WTC11 (cell line): ENCODE measurements around the gene CBY1. TPM values are rescaled to one million over a fixed set of nuclear protein-coding genes. Genes with fewer than 3 reads are reported as not detected.

Experiments
- ATAC-seq: fragments of 200-7000 bp; cut with Tn5 transposase; 2 replicates; pipeline ENCODE4 v1.10.0; 2021; ENCODE audit warnings: mild to moderate bottlenecking, moderate library complexity
- Bru-seq: library from RNA; stranded (reverse); fragments of 400-500 nt; gene quantifications from one replicate; lab custom pipeline; 2021; lab: Mats Ljungman, UMichigan
- CTCF ChIA-PET: fragments of 300-600 bp; sonication (Branson Sonifier 250); formaldehyde crosslinking; loops from one replicate; lab custom pipeline; 2021; ENCODE audit warnings: antibody characterized with exemption; lab: Charles Lee
- POLR2A ChIA-PET: fragments of 350-600 bp; sonication (Branson Sonifier 250); formaldehyde crosslinking; loops from one replicate; lab custom pipeline; 2021; ENCODE audit warnings: antibody characterized with exemption; lab: Charles Lee
- DNase-seq: peaks from one replicate; pipeline ENCODE4 v3.0.0; 2021; ENCODE audit warnings: low spot score
- H3K27ac Mint-ChIP-seq: 2 replicates; pipeline ENCODE4 v1.8.0; 2021; ENCODE audit warnings: mixed read lengths
- H3K27me3 Mint-ChIP-seq: 2 replicates; pipeline ENCODE4 v1.8.0; 2021; ENCODE audit warnings: low read depth, mild to moderate bottlenecking, moderate library complexity, mixed read lengths
- H3K36me3 Mint-ChIP-seq: 2 replicates; pipeline ENCODE4 v1.8.0; 2021; ENCODE audit warnings: mixed read lengths
- H3K4me1 Mint-ChIP-seq: 2 replicates; pipeline ENCODE4 v1.8.0; 2022; ENCODE audit warnings: mixed read lengths
- H3K4me3 Mint-ChIP-seq: 2 replicates; pipeline ENCODE4 v1.8.0; 2021; ENCODE audit warnings: mild to moderate bottlenecking, moderate library complexity, mixed read lengths
- H3K9me3 Mint-ChIP-seq: 2 replicates; pipeline ENCODE4 v1.8.0; 2021; ENCODE audit warnings: mixed read lengths
- ARID4B ChIP-seq: sonication (generic); formaldehyde crosslinking; IDR thresholded peaks from 2 replicates; pipeline ENCODE4 v1.8.0; 2023; ENCODE audit warnings: missing genetic modification reagents, mild to moderate bottlenecking, borderline replicate concordance
- CREM ChIP-seq: sonication (generic); formaldehyde crosslinking; IDR thresholded peaks from 2 replicates; pipeline ENCODE4 v1.8.1; 2022; ENCODE audit warnings: mild to moderate bottlenecking, missing genetic modification reagents, moderate library complexity
- ERG ChIP-seq: fragments of 250-450 bp; sonication (Bioruptor Pico); IDR thresholded peaks from 2 replicates; pipeline ENCODE4 v1.8.0; 2021; ENCODE audit warnings: mild to moderate bottlenecking
- FOXP1 ChIP-seq: sonication (generic); formaldehyde crosslinking; IDR thresholded peaks from 2 replicates; pipeline ENCODE4 v1.8.0; 2022; ENCODE audit warnings: missing genetic modification reagents, mild to moderate bottlenecking, moderate library complexity, borderline replicate concordance
- GABPB1 ChIP-seq: sonication (generic); formaldehyde crosslinking; IDR thresholded peaks from 2 replicates; pipeline ENCODE4 v1.8.1; 2023; ENCODE audit warnings: mild to moderate bottlenecking, missing genetic modification reagents
- KAT7 ChIP-seq: sonication (generic); formaldehyde crosslinking; IDR thresholded peaks from 2 replicates; pipeline ENCODE4 v1.8.1; 2023; ENCODE audit warnings: missing genetic modification reagents, mild to moderate bottlenecking, borderline replicate concordance
- MAX ChIP-seq: sonication (generic); formaldehyde crosslinking; IDR thresholded peaks from 2 replicates; pipeline ENCODE4 v1.8.0; 2022; ENCODE audit warnings: mild to moderate bottlenecking, missing genetic modification reagents
- NR1H2 ChIP-seq: sonication (generic); formaldehyde crosslinking; IDR thresholded peaks from 2 replicates; pipeline ENCODE4 v1.9.0; 2021; ENCODE audit warnings: mild to moderate bottlenecking, moderate library complexity, missing genetic modification reagents
- OVOL2 ChIP-seq: fragments of 250-450 bp; sonication (Bioruptor Pico); IDR thresholded peaks from 2 replicates; pipeline ENCODE4 v1.9.0; 2021; ENCODE audit warnings: mild to moderate bottlenecking, borderline replicate concordance
- RORB ChIP-seq: fragments of 250-450 bp; sonication (Bioruptor Pico); IDR thresholded peaks from 2 replicates; pipeline ENCODE4 v1.9.0; 2021; ENCODE audit warnings: mild to moderate bottlenecking
- SMAD3 ChIP-seq: sonication (generic); formaldehyde crosslinking; IDR thresholded peaks from 2 replicates; pipeline ENCODE4 v1.8.0; 2022; ENCODE audit warnings: missing genetic modification reagents, mild to moderate bottlenecking, borderline replicate concordance
- SOX15 ChIP-seq: fragments of 250-450 bp; sonication (Bioruptor Pico); IDR thresholded peaks from 2 replicates; pipeline ENCODE4 v1.9.0; 2021; ENCODE audit warnings: mild to moderate bottlenecking
- ZBTB43 ChIP-seq: sonication (generic); formaldehyde crosslinking; IDR thresholded peaks from 2 replicates; pipeline ENCODE4 v1.8.1; 2023; ENCODE audit warnings: mild to moderate bottlenecking, missing genetic modification reagents
- ZNF138 ChIP-seq: sonication (generic); formaldehyde crosslinking; conservative IDR thresholded peaks from 2 replicates; pipeline ENCODE4 v1.8.1; 2022; ENCODE audit warnings: mild to moderate bottlenecking, moderate library complexity, missing genetic modification reagents
- ZNF532 ChIP-seq: fragments of 250-450 bp; sonication (Bioruptor Pico); IDR thresholded peaks from 2 replicates; pipeline ENCODE4 v1.9.0; 2021; ENCODE audit warnings: mild to moderate bottlenecking, borderline replicate concordance
- ZNF671 ChIP-seq: fragments of 250-450 bp; sonication (Bioruptor Pico); IDR thresholded peaks from 2 replicates; pipeline ENCODE4 v1.8.0; 2021; ENCODE audit warnings: mild to moderate bottlenecking
- long read RNA-seq, 3 experiments: library from RNA in 1 of 3; library from capped mRNA in 1 of 3; library from polyadenylated mRNA in 1 of 3; unstranded in 2 of 3; stranded (forward) in 1 of 3; transcript quantifications; one replicate each; pipeline ENCODE4 v2.0.0, GENCODE V29; 2021
- total RNA-seq: library from RNA; stranded (reverse); gene quantifications from 3 replicates; pipeline ENCODE4 v1.2.3, GENCODE V29; 2021
- TF ChIP-seq, protein P1 (sequence below): fragments of 250-450 bp; sonication (Bioruptor Pico); IDR thresholded peaks from 2 replicates; pipeline ENCODE4 v1.9.0; 2021; ENCODE audit warnings: mild to moderate bottlenecking
- TF ChIP-seq, protein P2 (sequence below): sonication (generic); formaldehyde crosslinking; conservative IDR thresholded peaks from 2 replicates; pipeline ENCODE4 v1.8.1; 2022; ENCODE audit warnings: mild to moderate bottlenecking, missing genetic modification reagents
- TF ChIP-seq, protein P3 (sequence below): sonication (generic); formaldehyde crosslinking; IDR thresholded peaks from 2 replicates; pipeline ENCODE4 v1.8.0; 2023; ENCODE audit warnings: mild to moderate bottlenecking, missing genetic modification reagents

CBY1 gene
- total RNA-seq, result 26.5 to 28.3 TPM (median 28.1 TPM) in 3 replicates
- Bru-seq, nascent RNA, result percentile 65 among the genes with signal in this experiment
- long read RNA-seq, experiment 1, transcript CBY1-201 (5 exons, 1,133 nt), result major isoform, 41 of 64 reads
- long read RNA-seq, experiment 1, transcript CBY1-202 (6 exons, 1,269 nt), result minor isoform, 12 of 64 reads
- long read RNA-seq, experiment 1, partial matches to known transcripts, result 2 of 64 reads
- long read RNA-seq, experiment 1, other reads (novel, unspliced or antisense), result 8 of 64 reads
- long read RNA-seq, experiment 2, transcript CBY1-201 (5 exons, 1,133 nt), result major isoform, 17 of 38 reads
- long read RNA-seq, experiment 2, partial matches to known transcripts, result 5 of 38 reads
- long read RNA-seq, experiment 2, other reads (novel, unspliced or antisense), result 11 of 38 reads
- long read RNA-seq, experiment 3, transcript CBY1-202 (6 exons, 1,269 nt), result minor isoform, 19 of 143 reads
- long read RNA-seq, experiment 3, transcript CBY1-201 (5 exons, 1,133 nt), result major isoform, 70 of 143 reads
- long read RNA-seq, experiment 3, partial matches to known transcripts, result 31 of 143 reads
- long read RNA-seq, experiment 3, other reads (novel, unspliced or antisense), result 20 of 143 reads

DNA sequence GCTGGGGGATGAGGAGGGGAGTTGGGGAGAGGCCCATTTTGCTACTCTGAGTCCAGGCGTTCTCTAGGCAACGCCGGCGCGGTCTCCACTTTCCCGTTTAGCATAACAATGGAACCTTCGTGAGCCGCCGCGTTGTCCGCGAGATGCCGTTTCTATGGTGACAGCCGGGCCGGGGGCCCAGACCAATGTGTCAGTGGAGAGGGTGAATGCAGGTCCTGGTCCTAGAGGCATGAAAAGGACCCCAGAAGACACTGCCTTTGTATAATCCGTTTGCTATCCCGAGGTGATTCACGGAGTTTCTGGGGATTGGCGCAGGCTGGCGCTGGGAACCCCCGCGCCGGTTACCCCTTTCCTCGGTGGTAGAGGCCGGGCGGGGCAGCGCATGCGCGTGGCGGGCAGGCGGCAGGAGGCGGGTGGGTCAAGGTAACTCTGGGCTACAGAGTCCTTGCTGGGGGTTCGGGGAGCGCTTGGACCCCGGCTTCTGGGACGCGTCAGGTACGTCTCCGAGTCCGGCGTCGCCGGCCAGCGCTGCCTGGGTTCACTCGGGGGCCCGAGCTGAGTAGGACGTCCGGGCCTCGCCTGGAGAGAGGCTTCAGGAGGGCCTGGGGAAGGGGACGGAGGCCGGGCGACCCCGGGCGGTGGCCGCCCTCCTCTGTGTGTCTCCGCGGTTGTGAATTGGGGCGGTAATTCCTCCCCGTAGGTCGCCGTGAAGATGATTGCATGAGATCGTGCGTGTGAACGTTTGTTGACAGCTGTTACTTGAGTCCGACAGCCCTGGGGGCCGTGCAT is at the start of gene CBY1, which contains the start of gene FAM227A:
Gene CBY1, plus strand, starts transcription at position 383 of the 789 bp plus-strand sequence. CDS start 11,417 bp downstream, outside the sequence.
Gene FAM227A, minus strand, starts transcription at position 137 of the 789 bp plus-strand sequence. CDS start 6,224 bp downstream, outside the sequence.
- Mint-ChIP-seq H3K27me3 (no peaks in the 10 kb centered on the region), H3K4me1 (peaks cover 10% of the 10 kb centered on the region), H3K27ac (peak within 1 kb of the TSS; percentile 98), H3K9me3 (peaks cover 5% of the 10 kb centered on the region), H3K4me3 (peak within 1 kb of the TSS; percentile 89), H3K36me3 (peaks cover 10% of the 10 kb centered on the region)
- ChIA-PET POLR2A (no interaction called here), CTCF (interaction anchor here (1.4 kb wide), 1 partner anchor 25 kb away, joined by 7 read pairs; the partner anchor contains the start of gene TOMM22)
- ATAC-seq (peak; percentile 89), DNase-seq (peak; percentile 94)
- 0 out of 2 replicates have a peak, but pooled peaks have one; percentile 27 for TF ChIP-seq GABPB1 (CRISPR knock-in tag)
- no peak for TF ChIP-seq ERG (CRISPR knock-in tag)
- TF ChIP-seq RORB (CRISPR knock-in tag), result no peak
- TF ChIP-seq FOXP1 (CRISPR knock-in tag), result no peak
- TF ChIP-seq KAT7 (CRISPR knock-in tag), result no peak
- TF ChIP-seq ZBTB43 (CRISPR knock-in tag), result no peak
- TF ChIP-seq ZNF532, result no peak
- no peak for TF ChIP-seq ZNF138 (CRISPR knock-in tag)
- no peak for TF ChIP-seq MAX (CRISPR knock-in tag)
- TF ChIP-seq, protein P1, sequence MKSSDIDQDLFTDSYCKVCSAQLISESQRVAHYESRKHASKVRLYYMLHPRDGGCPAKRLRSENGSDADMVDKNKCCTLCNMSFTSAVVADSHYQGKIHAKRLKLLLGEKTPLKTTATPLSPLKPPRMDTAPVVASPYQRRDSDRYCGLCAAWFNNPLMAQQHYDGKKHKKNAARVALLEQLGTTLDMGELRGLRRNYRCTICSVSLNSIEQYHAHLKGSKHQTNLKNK (CRISPR knock-in tag), result no peak
- TF ChIP-seq CREM (CRISPR knock-in tag), result no peak
- no peak for TF ChIP-seq OVOL2 (CRISPR knock-in tag)
- TF ChIP-seq, protein P2, sequence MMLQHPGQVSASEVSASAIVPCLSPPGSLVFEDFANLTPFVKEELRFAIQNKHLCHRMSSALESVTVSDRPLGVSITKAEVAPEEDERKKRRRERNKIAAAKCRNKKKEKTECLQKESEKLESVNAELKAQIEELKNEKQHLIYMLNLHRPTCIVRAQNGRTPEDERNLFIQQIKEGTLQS, result no peak
- no peak for TF ChIP-seq SOX15
- peak; percentile 51; the same call in 1 of the 2 replicates for TF ChIP-seq ARID4B (CRISPR knock-in tag)
- TF ChIP-seq, protein P3, sequence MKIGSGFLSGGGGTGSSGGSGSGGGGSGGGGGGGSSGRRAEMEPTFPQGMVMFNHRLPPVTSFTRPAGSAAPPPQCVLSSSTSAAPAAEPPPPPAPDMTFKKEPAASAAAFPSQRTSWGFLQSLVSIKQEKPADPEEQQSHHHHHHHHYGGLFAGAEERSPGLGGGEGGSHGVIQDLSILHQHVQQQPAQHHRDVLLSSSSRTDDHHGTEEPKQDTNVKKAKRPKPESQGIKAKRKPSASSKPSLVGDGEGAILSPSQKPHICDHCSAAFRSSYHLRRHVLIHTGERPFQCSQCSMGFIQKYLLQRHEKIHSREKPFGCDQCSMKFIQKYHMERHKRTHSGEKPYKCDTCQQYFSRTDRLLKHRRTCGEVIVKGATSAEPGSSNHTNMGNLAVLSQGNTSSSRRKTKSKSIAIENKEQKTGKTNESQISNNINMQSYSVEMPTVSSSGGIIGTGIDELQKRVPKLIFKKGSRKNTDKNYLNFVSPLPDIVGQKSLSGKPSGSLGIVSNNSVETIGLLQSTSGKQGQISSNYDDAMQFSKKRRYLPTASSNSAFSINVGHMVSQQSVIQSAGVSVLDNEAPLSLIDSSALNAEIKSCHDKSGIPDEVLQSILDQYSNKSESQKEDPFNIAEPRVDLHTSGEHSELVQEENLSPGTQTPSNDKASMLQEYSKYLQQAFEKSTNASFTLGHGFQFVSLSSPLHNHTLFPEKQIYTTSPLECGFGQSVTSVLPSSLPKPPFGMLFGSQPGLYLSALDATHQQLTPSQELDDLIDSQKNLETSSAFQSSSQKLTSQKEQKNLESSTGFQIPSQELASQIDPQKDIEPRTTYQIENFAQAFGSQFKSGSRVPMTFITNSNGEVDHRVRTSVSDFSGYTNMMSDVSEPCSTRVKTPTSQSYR, result no peak
- no peak for TF ChIP-seq NR1H2
- no peak for TF ChIP-seq ZNF671 (CRISPR knock-in tag)
- peak; percentile 54; the same call in 1 of the 2 replicates for TF ChIP-seq SMAD3
